Body of pancreas (tissue), 4 donors: ENCODE results near the gene NKAIN2. TPM values are rescaled to one million over a fixed set of nuclear protein-coding genes. Genes with fewer than 3 reads are reported as not detected.
"Not testable (repeated sequence)": the region's sequence is repeated elsewhere in the genome, so short reads cannot be mapped to it uniquely, and the experiment has no call there.

ENCODE experiments used
- ATAC-seq: fragments of 150-250 bp; one replicate; pipeline ENCODE4 v1.9.1; 2016
- DNase-seq, 4 donors: peaks; one replicate each; pipeline ENCODE4 v3.0.0-alpha.2; 2019
- H3K27ac ChIP-seq, 4 donors: fragments of 200-600 bp; sonication (generic); 1 replicate in 3 of 4; 2 replicates in 1 of 4; pipeline versions ENCODE4 v1.5.1 to v1.6.1; 2016 to 2019; ENCODE audit warnings: mild to moderate bottlenecking in 1 of 4, mixed read lengths in 1 of 4, moderate library complexity in 1 of 4
- H3K27me3 ChIP-seq, 2 donors: fragments of 200-600 bp; sonication (generic); one replicate each; pipeline ENCODE4 v1.6.0; 2016; ENCODE audit warnings: mild to moderate bottlenecking in 1 of 2
- H3K36me3 ChIP-seq, 2 donors: fragments of 200-600 bp; sonication (generic); replicated peaks in 1 of 2; 2 replicates each; pipeline ENCODE4 v1.5.1; 2016; ENCODE audit warnings: low read depth in 2 of 2; ENCODE audit not compliant: insufficient read depth in 1 of 2
- H3K4me1 ChIP-seq: fragments of 200-600 bp; sonication (generic); one replicate; pipeline ENCODE4 v1.6.0; 2016
- H3K4me3 ChIP-seq, 2 donors: fragments of 200-600 bp; sonication (generic); 1 replicate in 1 of 2; 2 replicates in 1 of 2; pipeline ENCODE4 v1.5.1; 2016 to 2019
- H3K9me3 ChIP-seq, 3 donors: fragments of 200-600 bp; sonication (generic); 1 replicate in 2 of 3; 2 replicates in 1 of 3; pipeline ENCODE4 v1.5.1; 2016
- CTCF ChIP-seq, 7 experiments: fragments of 450-650 bp in 4 of 7; fragments of 200-600 bp in 3 of 7; sonication (generic) in 3 of 7; IDR thresholded peaks; one replicate each; pipeline ENCODE4 v1.5.1; 2016 to 2019; ENCODE audit warnings: antibody characterized with exemption in 7 of 7
- POLR2A ChIP-seq, 3 donors: fragments of 450-650 bp; IDR thresholded peaks; one replicate each; pipeline ENCODE4 v1.6.1; 2016; ENCODE audit warnings: antibody characterized with exemption in 3 of 3, mild to moderate bottlenecking in 2 of 3
- WGBS, 2 donors: methylation state at CpG; one replicate each; pipeline ENCODE4 v1.1.5; 2017; 5-methylcytosine and 5-hydroxymethylcytosine counted together
- intact Hi-C: fragments of 100-400 bp; cut with DNase I; formaldehyde crosslinking; loops from one replicate; pipeline ENCODE4 v1.15.1; 2023
- total RNA-seq, 2 donors: library from RNA; depleted of rRNA; stranded (reverse); fragments of >200 nt; gene quantifications; one replicate each; pipeline ENCODE4 v1.1.0, GENCODE V29; 2016

The NKAIN2 gene
- total RNA-seq, 2 donors from 2014 or later = not detected

GRCh38 chr6:124551711-124552233 is 748.1 kb downstream of the NKAIN2 start:
- H3K27ac ChIP-seq = no peak overlapping the region
- 17 to 34% methylated on average over 3 of the region's 3 CpGs for WGBS, 2 donors
- H3K9me3 ChIP-seq = no peaks in the 10 kb centered on the region
- no peaks in the 10 kb centered on the region for H3K36me3 ChIP-seq
- H3K4me1 ChIP-seq = no peaks in the 10 kb centered on the region
- H3K27me3 ChIP-seq = no peaks in the 10 kb centered on the region
- no peak overlapping the region for H3K4me3 ChIP-seq
- intact Hi-C loops = no loop called here
- no peak for TF ChIP-seq POLR2A (IDR thresholded peaks at IDR 0.05)
- TF ChIP-seq CTCF (IDR thresholded peaks at IDR 0.05) = no peak
- ATAC-seq (no peak), DNase-seq (no peak)

GRCh38 chr6:124557873-124558272 is 754.2 kb downstream of the NKAIN2 start:
- no peak overlapping the region for H3K27ac ChIP-seq
- H3K4me1 ChIP-seq = no peaks in the 10 kb centered on the region
- no peaks in the 10 kb centered on the region for H3K9me3 ChIP-seq
- H3K4me3 ChIP-seq = no peak overlapping the region
- no peak for DNase-seq
- TF ChIP-seq POLR2A (IDR thresholded peaks at IDR 0.05) = no peak
- TF ChIP-seq CTCF (IDR thresholded peaks at IDR 0.05) = no peak
- no peak for ATAC-seq
- H3K27me3 ChIP-seq = no peaks in the 10 kb centered on the region
- no peaks in the 10 kb centered on the region for H3K36me3 ChIP-seq
- intact Hi-C loops = no loop called here

GRCh38 chr6:124560078-124560477 is 756.4 kb downstream of the NKAIN2 start:
- WGBS, 2 donors = 58 to 60% methylated on average over 2 of the region's 2 CpGs
- intact Hi-C loops, DNase-seq, H3K4me3 ChIP-seq, H3K4me1 ChIP-seq, H3K27ac ChIP-seq, H3K9me3 ChIP-seq, H3K36me3 ChIP-seq, ATAC-seq, H3K27me3 ChIP-seq: not testable (repeated sequence)

- TF ChIP-seq POLR2A (IDR thresholded peaks at IDR 0.05) (no peak), CTCF (IDR thresholded peaks at IDR 0.05) (no peak)
- no peak overlapping the region for H3K27ac ChIP-seq
- no peaks in the 10 kb centered on the region for H3K4me1 ChIP-seq
- no peaks in the 10 kb centered on the region for H3K9me3 ChIP-seq
- intact Hi-C loops = no loop called here
- no peak overlapping the region for H3K4me3 ChIP-seq
- no peaks in the 10 kb centered on the region for H3K36me3 ChIP-seq
- WGBS, 2 donors = 30 to 35% methylated on average over 3 of the region's 3 CpGs
- no peak for ATAC-seq
- no peaks in the 10 kb centered on the region for H3K27me3 ChIP-seq
- DNase-seq = no peak
Observed at GRCh38 chr6:124560873-124561567, 757.4 kb downstream of the NKAIN2 start.

GRCh38 chr6:124561635-124562130 is 758.0 kb downstream of the NKAIN2 start:
- H3K36me3 ChIP-seq = no peaks in the 10 kb centered on the region
- no peak overlapping the region for H3K27ac ChIP-seq
- H3K27me3 ChIP-seq = no peaks in the 10 kb centered on the region
- H3K4me3 ChIP-seq = no peak overlapping the region
- ATAC-seq (no peak), DNase-seq (no peak)
- H3K4me1 ChIP-seq = no peaks in the 10 kb centered on the region
- intact Hi-C loops = no loop called here
- no peak for TF ChIP-seq CTCF (IDR thresholded peaks at IDR 0.05)
- TF ChIP-seq POLR2A (IDR thresholded peaks at IDR 0.05) = no peak
- 57 to 58% methylated on average over 4 of the region's 4 CpGs for WGBS, 2 donors
- H3K9me3 ChIP-seq = no peaks in the 10 kb centered on the region

- H3K9me3 ChIP-seq, H3K4me3 ChIP-seq, H3K27me3 ChIP-seq, intact Hi-C loops, H3K4me1 ChIP-seq, H3K27ac ChIP-seq, H3K36me3 ChIP-seq, DNase-seq, ATAC-seq: not testable (repeated sequence)
- 77 to 83% methylated on average over 3 of the region's 3 CpGs for WGBS, 2 donors
Observed at GRCh38 chr6:124564125-124564524, 760.5 kb downstream of the NKAIN2 start.
